H9 (cell line): ENCODE data around the gene SLC35B2. TPM values are rescaled to one million over a fixed set of nuclear protein-coding genes. Genes with fewer than 3 reads are reported as not detected.

ENCODE experiments used
- DNase-seq: peaks from one replicate; pipeline ENCODE4 v3.0.0-alpha.2; 2017
- H2AFZ ChIP-seq: one replicate; pipeline ENCODE4 v1.6.1; 2013; ENCODE audit warnings: mild to moderate bottlenecking, low read length, control low read depth, moderate library complexity
- H2AK5ac ChIP-seq: 2 replicates; pipeline ENCODE4 v1.6.1; 2013; ENCODE audit warnings: low read length, control low read depth, mixed read lengths; ENCODE audit not compliant: insufficient read length
- H2BK120ac ChIP-seq: one replicate; pipeline ENCODE4 v1.6.1; 2013; ENCODE audit warnings: low read depth, mild to moderate bottlenecking, low read length, control low read depth, inconsistent platforms; ENCODE audit not compliant: poor library complexity, severe bottlenecking
- H2BK12ac ChIP-seq: 2 replicates; pipeline ENCODE4 v1.6.1; 2013; ENCODE audit warnings: low read length, control low read depth, mixed read lengths, low read depth; ENCODE audit not compliant: insufficient read length
- H2BK15ac ChIP-seq: 2 replicates; pipeline ENCODE4 v1.6.1; 2013; ENCODE audit warnings: low read depth, low read length, control low read depth
- H2BK20ac ChIP-seq: one replicate; pipeline ENCODE4 v1.6.1; 2013; ENCODE audit warnings: low read depth, mild to moderate bottlenecking, low read length, control low read depth, inconsistent platforms; ENCODE audit not compliant: poor library complexity, severe bottlenecking
- H2BK5ac ChIP-seq: 2 replicates; pipeline ENCODE4 v1.6.1; 2013; ENCODE audit warnings: low read length, control low read depth, mixed read lengths; ENCODE audit not compliant: insufficient read length
- H3K14ac ChIP-seq: 2 replicates; pipeline ENCODE4 v1.6.1; 2013; ENCODE audit warnings: low read length, control low read depth; ENCODE audit not compliant: insufficient read depth
- H3K18ac ChIP-seq: 2 replicates; pipeline ENCODE4 v1.6.1; 2013; ENCODE audit warnings: low read depth, mild to moderate bottlenecking, mixed read lengths, low read length, control low read depth; ENCODE audit not compliant: insufficient read length
- H3K23ac ChIP-seq: 2 replicates; pipeline ENCODE4 v1.6.1; 2013; ENCODE audit warnings: low read length, control low read depth, mixed read lengths, low read depth; ENCODE audit not compliant: insufficient read length
- H3K23me2 ChIP-seq: 2 replicates; pipeline ENCODE4 v1.6.1; 2013; ENCODE audit warnings: low read depth, mild to moderate bottlenecking, mixed read lengths, low read length, control low read depth; ENCODE audit not compliant: insufficient read length, poor library complexity, severe bottlenecking
- H3K27ac ChIP-seq: 2 replicates; pipeline ENCODE4 v1.5.1; 2013; ENCODE audit warnings: low read length, control low read depth, mixed read lengths, low read depth; ENCODE audit not compliant: insufficient read length
- H3K27me3 ChIP-seq: 2 replicates; pipeline ENCODE4 v1.6.1; 2013; ENCODE audit warnings: low read length, control low read depth, inconsistent platforms; ENCODE audit not compliant: insufficient read depth
- H3K4ac ChIP-seq: 2 replicates; pipeline ENCODE4 v1.6.1; 2013; ENCODE audit warnings: low read depth, mild to moderate bottlenecking, control low read depth, inconsistent platforms, low read length, moderate library complexity
- H3K4me1 ChIP-seq: 2 replicates; pipeline ENCODE4 v1.6.1; 2013; ENCODE audit warnings: low read length, control low read depth, inconsistent platforms; ENCODE audit not compliant: insufficient read depth
- H3K4me2 ChIP-seq: 2 replicates; pipeline ENCODE4 v1.6.1; 2013; ENCODE audit warnings: low read length, control low read depth, mixed read lengths; ENCODE audit not compliant: insufficient read length, insufficient read depth
- H3K56ac ChIP-seq: 2 replicates; pipeline ENCODE4 v1.6.1; 2013; ENCODE audit warnings: low read depth, mild to moderate bottlenecking, mixed read lengths, low read length, control low read depth; ENCODE audit not compliant: insufficient read length
- H3K79me1 ChIP-seq: 2 replicates; pipeline ENCODE4 v1.6.1; 2013; ENCODE audit warnings: low read depth, mild to moderate bottlenecking, moderate library complexity, low read length, control low read depth, inconsistent platforms; ENCODE audit not compliant: insufficient read depth, poor library complexity, severe bottlenecking
- H3K79me2 ChIP-seq: 2 replicates; pipeline ENCODE4 v1.6.1; 2013; ENCODE audit warnings: low read length, control low read depth, inconsistent platforms; ENCODE audit not compliant: insufficient read depth
- H3K9ac ChIP-seq: 2 replicates; pipeline ENCODE4 v1.6.1; 2013; ENCODE audit warnings: low read length, control low read depth, mixed read lengths; ENCODE audit not compliant: insufficient read length; ENCODE audit errors: extremely low read depth
- H3K9me3 ChIP-seq: one replicate; pipeline ENCODE4 v1.6.1; 2013; ENCODE audit warnings: low read depth, low read length, inconsistent platforms; ENCODE audit not compliant: control insufficient read depth
- H3T11ph ChIP-seq: one replicate; pipeline ENCODE4 v1.6.1; 2013; ENCODE audit warnings: mild to moderate bottlenecking, low read length, control low read depth, inconsistent platforms
- H4K20me1 ChIP-seq: one replicate; pipeline ENCODE4 v1.6.1; 2013; ENCODE audit not compliant: control insufficient read depth, insufficient read length, insufficient read depth
- H4K5ac ChIP-seq: 2 replicates; pipeline ENCODE4 v1.6.1; 2013; ENCODE audit warnings: low read depth, mild to moderate bottlenecking, mixed read lengths, low read length, control low read depth; ENCODE audit not compliant: insufficient read length
- H4K8ac ChIP-seq: replicated peaks from 2 replicates; pipeline ENCODE4 v1.6.1; 2013; ENCODE audit warnings: low read length, control low read depth, mixed read lengths, low read depth; ENCODE audit not compliant: insufficient read length
- H4K91ac ChIP-seq: 2 replicates; pipeline ENCODE4 v1.6.1; 2013; ENCODE audit warnings: low read depth, mild to moderate bottlenecking, moderate library complexity, mixed read lengths, low read length, control low read depth; ENCODE audit not compliant: insufficient read length
- H3K27ac Mint-ChIP-seq, 3 experiments: 2 replicates in 2 of 3; 3 replicates in 1 of 3; pipeline ENCODE4 v1.8.0; 2020 to 2021; ENCODE audit warnings: mixed read lengths in 3 of 3, mild to moderate bottlenecking in 1 of 3, moderate library complexity in 1 of 3
- H3K27me3 Mint-ChIP-seq: 2 replicates; pipeline ENCODE4 v1.8.0; 2021; ENCODE audit warnings: low read depth, mild to moderate bottlenecking, moderate library complexity, mixed read lengths
- H3K36me3 Mint-ChIP-seq, 3 experiments: 2 replicates in 2 of 3; 3 replicates in 1 of 3; pipeline ENCODE4 v1.8.0; 2020 to 2021; ENCODE audit warnings: low read depth in 3 of 3, mixed read lengths in 3 of 3; ENCODE audit not compliant: insufficient read depth in 1 of 3
- H3K4me1 Mint-ChIP-seq, 2 experiments: 2 replicates each; pipeline ENCODE4 v1.8.0; 2020; ENCODE audit warnings: mixed read lengths in 2 of 2
- H3K4me3 Mint-ChIP-seq, 2 experiments: 2 replicates in 1 of 2; 3 replicates in 1 of 2; pipeline ENCODE4 v1.8.0; 2020 to 2021; ENCODE audit warnings: mild to moderate bottlenecking in 2 of 2, mixed read lengths in 2 of 2, moderate library complexity in 1 of 2
- H3K9me3 Mint-ChIP-seq, 2 experiments: 2 replicates in 1 of 2; 3 replicates in 1 of 2; pipeline ENCODE4 v1.8.0; 2020; ENCODE audit warnings: mild to moderate bottlenecking in 2 of 2, mixed read lengths in 2 of 2, moderate library complexity in 1 of 2
- CTCF ChIP-seq: fragments of 200-600 bp; sonication (generic); conservative IDR thresholded peaks from 3 replicates; pipeline ENCODE4 v1.8.0; 2021; ENCODE audit warnings: antibody characterized with exemption, mild to moderate bottlenecking
- WGBS: extraction: QIAGEN DNeasy Blood & Tissue Kit; methylation state at CpG from one replicate; pipeline ENCODE4 v1.1.7; 2013; ENCODE audit warnings: missing lambda C conversion rate, low lambda C conversion rate, mixed read lengths; ENCODE audit not compliant: insufficient read length; ENCODE audit errors: extremely low coverage; 5-methylcytosine and 5-hydroxymethylcytosine counted together
- total RNA-seq: library from RNA; stranded (reverse); gene quantifications from 2 replicates; pipeline ENCODE4 v1.2.1, GENCODE V29; 2021

The SLC35B2 gene
- total RNA-seq, 1 experiment from 2014 or later, result 34.5 TPM

DNA sequence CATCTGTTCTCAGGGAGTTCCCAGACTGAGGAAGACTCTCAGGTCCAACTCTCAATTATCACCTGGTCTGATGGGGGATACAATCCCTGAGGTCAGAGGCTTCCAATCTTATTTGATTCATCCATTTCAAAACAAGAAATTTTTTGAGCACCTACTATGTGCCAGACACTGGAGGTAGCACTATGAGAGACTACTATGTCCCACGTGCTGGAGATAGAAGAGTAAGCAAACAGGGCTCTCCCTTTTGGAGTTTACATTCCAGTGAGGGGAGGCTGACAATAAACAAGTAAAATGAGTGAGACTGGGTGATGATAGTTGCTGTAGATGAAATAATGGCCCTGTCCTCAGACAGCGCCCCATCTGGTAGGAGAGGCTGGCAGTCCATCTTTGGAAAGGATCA is 29.4 kb upstream of the SLC35B2 start:
- H2BK120ac ChIP-seq, result no peak overlapping the region
- no peak overlapping the region for H3K9ac ChIP-seq
- H3K27ac ChIP-seq, result no peak overlapping the region
- H3K79me2 ChIP-seq, result no peaks in the 10 kb centered on the region
- no peak overlapping the region for H3K23ac ChIP-seq
- H2BK5ac ChIP-seq, result no peak overlapping the region
- no peak overlapping the region for H2AK5ac ChIP-seq
- Mint-ChIP-seq H3K4me3 (no peak overlapping the region), H3K9me3 (no peaks in the 10 kb centered on the region), H3K4me1 (peaks cover 6 to 8% of the 10 kb centered on the region in 2 experiments; a peak in 3 of 4 replicates), H3K27ac (no peak overlapping the region), H3K36me3 (no peaks in the 10 kb centered on the region), H3K27me3 (peaks cover 85% of the 10 kb centered on the region)
- H3K18ac ChIP-seq, result no peak overlapping the region
- no peak for DNase-seq
- H3K4me1 ChIP-seq, result no peaks in the 10 kb centered on the region
- H3K4ac ChIP-seq, result no peak overlapping the region
- no peak overlapping the region for H4K5ac ChIP-seq
- no peaks in the 10 kb centered on the region for H3K79me1 ChIP-seq
- no peak overlapping the region for H2BK12ac ChIP-seq
- no peak overlapping the region for H2AFZ ChIP-seq
- H2BK15ac ChIP-seq, result no peak overlapping the region
- no peak overlapping the region for H2BK20ac ChIP-seq
- no peaks in the 10 kb centered on the region for H3K23me2 ChIP-seq
- no peaks in the 10 kb centered on the region for H4K20me1 ChIP-seq
- H3K56ac ChIP-seq, result no peak overlapping the region
- peak; percentile 24; the same call in 1 of the 3 replicates for TF ChIP-seq CTCF
- H3K4me2 ChIP-seq, result no peak overlapping the region
- no peak overlapping the region for H4K91ac ChIP-seq
- WGBS, result no CpG with 5 or more reads among the region's 2 CpGs
- H4K8ac ChIP-seq, result no peak overlapping the region
- no peak overlapping the region for H3T11ph ChIP-seq
- no peak overlapping the region; the same call in 1 of the 2 replicates for H3K14ac ChIP-seq
- peaks cover 2% of the 10 kb centered on the region; the same call in 1 of the 2 replicates for H3K27me3 ChIP-seq
- no peaks in the 10 kb centered on the region for H3K9me3 ChIP-seq
